ENCODE measurements around the gene XK. TPM values are rescaled to one million over a fixed set of nuclear protein-coding genes. Genes with fewer than 3 reads are reported as not detected.
"Not testable (repeated sequence)": the region's sequence is repeated elsewhere in the genome, so short reads cannot be mapped to it uniquely, and the experiment has no call there.

Gene XK
- total RNA-seq, 1 donor from 2014 or later: 1.7 TPM

DNA sequence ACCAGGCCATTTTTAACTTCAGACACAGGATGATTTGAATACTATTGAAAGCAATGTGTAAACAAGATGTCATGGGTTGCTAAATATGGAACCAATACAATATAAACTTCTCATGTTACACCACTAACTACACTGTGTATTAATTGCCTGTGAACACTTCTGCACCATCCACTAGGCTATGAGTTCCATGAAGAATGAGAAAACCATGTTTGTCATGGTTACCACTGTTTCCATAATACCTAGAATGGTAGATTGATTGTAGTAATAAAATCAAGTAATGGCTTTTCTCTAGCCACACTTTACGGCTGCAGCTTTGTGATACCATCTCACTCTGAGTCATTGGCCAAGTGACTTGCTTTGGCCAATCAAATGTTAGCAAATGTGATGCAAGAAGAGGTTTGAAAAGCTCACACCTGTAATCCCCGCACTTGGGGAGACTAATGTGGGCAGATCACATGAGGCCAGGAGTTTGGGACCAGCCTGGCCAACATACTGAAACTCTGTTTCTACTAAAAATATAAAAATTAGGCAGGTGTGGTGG, 74.4 kb downstream of the XK start:
- Mint-ChIP-seq H3K27ac (no peak overlapping the region), H3K9me3 (no peaks in the 10 kb centered on the region), H3K4me1 (ENCODE audit: unreplicated experiment) (no peaks in the 10 kb centered on the region), H3K36me3 (no peaks in the 10 kb centered on the region), H3K4me3 (no peak overlapping the region), H3K27me3 (no peaks in the 10 kb centered on the region)
- TF ChIP-seq, protein P1, sequence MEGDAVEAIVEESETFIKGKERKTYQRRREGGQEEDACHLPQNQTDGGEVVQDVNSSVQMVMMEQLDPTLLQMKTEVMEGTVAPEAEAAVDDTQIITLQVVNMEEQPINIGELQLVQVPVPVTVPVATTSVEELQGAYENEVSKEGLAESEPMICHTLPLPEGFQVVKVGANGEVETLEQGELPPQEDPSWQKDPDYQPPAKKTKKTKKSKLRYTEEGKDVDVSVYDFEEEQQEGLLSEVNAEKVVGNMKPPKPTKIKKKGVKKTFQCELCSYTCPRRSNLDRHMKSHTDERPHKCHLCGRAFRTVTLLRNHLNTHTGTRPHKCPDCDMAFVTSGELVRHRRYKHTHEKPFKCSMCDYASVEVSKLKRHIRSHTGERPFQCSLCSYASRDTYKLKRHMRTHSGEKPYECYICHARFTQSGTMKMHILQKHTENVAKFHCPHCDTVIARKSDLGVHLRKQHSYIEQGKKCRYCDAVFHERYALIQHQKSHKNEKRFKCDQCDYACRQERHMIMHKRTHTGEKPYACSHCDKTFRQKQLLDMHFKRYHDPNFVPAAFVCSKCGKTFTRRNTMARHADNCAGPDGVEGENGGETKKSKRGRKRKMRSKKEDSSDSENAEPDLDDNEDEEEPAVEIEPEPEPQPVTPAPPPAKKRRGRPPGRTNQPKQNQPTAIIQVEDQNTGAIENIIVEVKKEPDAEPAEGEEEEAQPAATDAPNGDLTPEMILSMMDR (conservative IDR thresholded peaks at IDR 0.05): no peak
- no peak for DNase-seq (ENCODE audit: extremely low spot score, unreplicated experiment)

DNA sequence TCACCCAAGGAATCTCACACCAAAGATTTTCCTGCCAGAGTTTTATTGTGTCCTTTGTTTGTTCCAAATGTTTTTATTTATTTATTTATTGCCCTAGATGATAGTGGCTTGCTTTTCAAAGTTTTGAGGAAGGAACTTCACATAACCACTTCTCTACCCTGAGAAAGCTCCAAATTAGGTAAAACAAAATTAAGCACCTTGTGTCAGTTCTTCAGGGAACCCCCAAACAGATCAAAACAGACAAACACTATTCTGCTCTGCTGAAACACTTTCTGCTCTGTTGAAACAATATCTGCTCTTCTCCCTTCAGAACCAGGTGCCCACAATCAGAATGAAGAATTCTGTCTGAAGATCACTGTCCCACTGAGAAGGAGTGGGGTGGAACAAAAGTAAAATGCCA, 77.8 kb downstream of the XK start:
- Mint-ChIP-seq H3K36me3 (no peaks in the 10 kb centered on the region), H3K9me3 (no peaks in the 10 kb centered on the region), H3K4me1 (ENCODE audit: unreplicated experiment) (no peaks in the 10 kb centered on the region), H3K4me3 (no peak overlapping the region), H3K27ac (no peak overlapping the region), H3K27me3 (no peaks in the 10 kb centered on the region)
- TF ChIP-seq, protein P1 (conservative IDR thresholded peaks at IDR 0.05): no peak
- DNase-seq (ENCODE audit: extremely low spot score, unreplicated experiment): no peak

DNA sequence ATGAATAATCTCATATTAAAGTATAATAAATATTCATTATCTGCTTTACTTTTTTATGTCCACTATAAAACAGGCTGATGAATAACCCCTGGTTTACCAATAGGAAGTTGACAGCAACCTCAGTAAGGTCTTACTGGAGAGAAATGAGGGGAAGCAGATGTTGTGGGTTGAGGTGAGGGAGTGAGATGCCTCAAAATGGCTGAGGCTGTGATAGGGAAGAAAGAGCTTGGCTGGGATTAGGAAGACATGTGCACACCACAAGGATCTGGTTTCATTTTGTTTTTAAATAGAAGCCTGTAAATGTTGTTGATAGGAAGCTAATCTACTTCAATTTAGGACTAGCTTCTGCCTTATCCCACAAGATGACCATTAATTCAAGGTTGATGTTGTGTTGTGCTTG, 79.9 kb downstream of the XK start:
- TF ChIP-seq, protein P1 (conservative IDR thresholded peaks at IDR 0.05): no peak
- Mint-ChIP-seq H3K4me1 (ENCODE audit: unreplicated experiment) (no peaks in the 10 kb centered on the region), H3K27ac (no peak overlapping the region), H3K4me3 (no peak overlapping the region), H3K27me3 (no peaks in the 10 kb centered on the region), H3K36me3 (no peaks in the 10 kb centered on the region), H3K9me3 (no peaks in the 10 kb centered on the region)
- no peak for DNase-seq (ENCODE audit: extremely low spot score, unreplicated experiment)

DNA sequence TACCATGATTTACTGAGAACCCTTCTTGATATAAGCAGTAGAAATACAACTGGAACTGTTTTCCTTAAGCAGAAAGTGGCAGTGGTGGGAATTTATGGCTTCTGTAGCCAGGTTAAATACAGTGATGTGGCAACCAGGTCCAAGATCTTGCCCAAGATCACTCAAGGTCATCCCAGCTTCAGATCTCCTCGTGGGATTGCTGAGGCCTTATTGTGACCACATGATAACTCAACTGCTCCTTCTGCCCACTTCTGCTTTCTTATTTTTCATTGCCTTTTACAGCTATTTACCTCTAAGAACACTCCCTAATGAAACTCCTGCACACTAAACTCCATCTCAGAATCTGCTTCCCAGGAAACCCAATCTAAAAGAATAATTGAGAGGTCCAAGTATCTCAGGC, 81.8 kb downstream of the XK start:
- TF ChIP-seq, protein P1 (conservative IDR thresholded peaks at IDR 0.05): no peak
- Mint-ChIP-seq H3K36me3 (no peaks in the 10 kb centered on the region), H3K4me1 (ENCODE audit: unreplicated experiment) (no peaks in the 10 kb centered on the region), H3K27ac (no peak overlapping the region), H3K27me3 (no peaks in the 10 kb centered on the region), H3K9me3 (no peaks in the 10 kb centered on the region), H3K4me3 (no peak overlapping the region)
- DNase-seq (ENCODE audit: extremely low spot score, unreplicated experiment): no peak

DNA sequence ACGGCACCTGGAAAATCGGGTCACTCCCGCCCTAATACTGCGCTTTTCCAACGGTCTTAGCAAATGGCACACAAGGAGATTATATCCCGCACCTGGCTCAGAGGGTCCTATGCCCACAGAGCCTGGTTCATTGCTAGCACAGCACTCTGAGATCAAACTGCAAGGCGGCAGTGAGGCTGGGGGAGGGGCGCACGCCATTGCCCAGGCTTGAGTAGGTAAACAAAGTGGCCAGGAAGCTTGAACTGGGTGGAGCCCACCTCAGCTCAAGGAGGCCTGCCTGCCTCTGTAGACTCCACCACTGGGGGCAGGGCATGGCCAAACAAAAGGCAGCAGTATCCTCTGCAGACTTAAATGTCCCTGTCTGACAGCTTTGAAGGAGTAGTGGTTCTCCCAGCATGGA, 83.3 kb downstream of the XK start:
- not testable (repeated sequence) for H3K9me3 Mint-ChIP-seq, H3K27ac Mint-ChIP-seq, H3K4me3 Mint-ChIP-seq

DNA sequence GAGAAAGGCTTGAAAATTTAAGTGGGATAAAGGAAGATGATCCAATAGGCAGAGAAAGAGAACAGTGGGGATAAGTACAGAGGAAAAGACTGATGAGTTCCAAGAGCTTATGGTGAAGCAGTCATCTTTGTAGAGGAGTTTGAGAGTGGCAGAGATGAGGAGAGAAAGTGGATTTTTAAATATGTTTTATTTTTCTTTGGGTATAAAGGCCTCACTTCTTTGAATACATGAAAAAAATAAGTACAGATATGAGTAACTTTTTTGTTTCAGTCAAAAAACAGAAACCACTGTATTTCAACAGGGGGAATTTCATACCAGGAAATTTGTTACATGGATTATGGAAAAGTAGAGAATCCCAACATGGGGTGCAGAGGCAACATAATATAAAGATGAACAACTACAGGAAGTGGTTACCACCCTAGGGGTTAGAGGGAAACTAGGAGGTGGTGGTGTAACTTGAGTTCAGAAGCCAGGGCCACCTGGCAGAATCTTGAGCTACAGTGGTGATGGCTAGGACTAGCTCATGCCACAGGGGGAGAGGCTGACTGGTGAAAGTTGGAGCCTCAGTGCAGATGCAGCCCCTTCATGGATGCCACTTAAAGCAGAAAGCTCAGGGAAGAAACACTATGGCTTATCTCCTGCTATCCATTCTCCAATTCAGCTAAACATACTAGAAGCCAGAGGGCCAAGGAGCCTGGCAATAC, 90.8 kb downstream of the XK start:
- H3K27me3 Mint-ChIP-seq: no peaks in the 10 kb centered on the region
- no peak for DNase-seq (ENCODE audit: extremely low spot score, unreplicated experiment)
- no peaks in the 10 kb centered on the region for H3K36me3 Mint-ChIP-seq
- no peak overlapping the region for H3K4me3 Mint-ChIP-seq
- H3K9me3 Mint-ChIP-seq: no peaks in the 10 kb centered on the region
- no peaks in the 10 kb centered on the region for H3K4me1 Mint-ChIP-seq (ENCODE audit: unreplicated experiment)
- H3K27ac Mint-ChIP-seq: no peak overlapping the region
- TF ChIP-seq, protein P1 (conservative IDR thresholded peaks at IDR 0.05): no peak

More for the DNA sequence above, 83.3 kb downstream of the XK start:
- not testable (repeated sequence) for DNase-seq (ENCODE audit: extremely low spot score, unreplicated experiment); H3K36me3 Mint-ChIP-seq; H3K4me1 Mint-ChIP-seq (ENCODE audit: unreplicated experiment); H3K27me3 Mint-ChIP-seq
